DMS53 treated with DMSO at 0.1 percent for 48 hours (cell line): ENCODE measurements around the gene CLDND2.

ENCODE experiments used
- DNase-seq: peaks from one replicate; lab custom pipeline; 2025; ENCODE audit not compliant: unreplicated experiment; lab: John Stamatoyannopoulos, UW

The CLDND2 gene

GRCh38 chr19:51386882-51387520 is 18.2 kb upstream of the CLDND2 start:
- no peak for DNase-seq

- DNase-seq: no peak
These were observed 13.2 kb upstream of the CLDND2 start for GRCh38 chr19:51382004-51382403.

- DNase-seq: no peak
These were observed 11.6 kb upstream of the CLDND2 start for GRCh38 chr19:51380379-51380778.

DNA sequence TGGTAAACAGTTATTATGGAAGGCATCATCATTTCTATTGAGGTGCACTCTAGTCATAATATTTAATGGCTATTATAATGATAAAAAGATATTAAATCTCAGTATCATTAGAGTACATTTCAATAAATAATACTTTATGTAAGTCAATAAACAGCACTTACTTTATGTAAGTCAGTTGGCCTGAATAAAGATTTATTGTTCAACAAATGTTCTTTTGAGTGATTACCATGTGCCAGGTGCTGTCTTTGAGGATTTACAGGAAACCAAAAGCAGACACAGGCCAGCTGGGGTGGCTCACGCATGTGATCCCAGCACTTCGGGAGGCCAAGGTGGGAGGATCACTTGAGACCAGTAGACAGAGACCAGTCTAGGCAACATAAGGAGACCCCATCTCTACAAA is 8.6 kb upstream of the CLDND2 start:
- DNase-seq: no peak

DNA sequence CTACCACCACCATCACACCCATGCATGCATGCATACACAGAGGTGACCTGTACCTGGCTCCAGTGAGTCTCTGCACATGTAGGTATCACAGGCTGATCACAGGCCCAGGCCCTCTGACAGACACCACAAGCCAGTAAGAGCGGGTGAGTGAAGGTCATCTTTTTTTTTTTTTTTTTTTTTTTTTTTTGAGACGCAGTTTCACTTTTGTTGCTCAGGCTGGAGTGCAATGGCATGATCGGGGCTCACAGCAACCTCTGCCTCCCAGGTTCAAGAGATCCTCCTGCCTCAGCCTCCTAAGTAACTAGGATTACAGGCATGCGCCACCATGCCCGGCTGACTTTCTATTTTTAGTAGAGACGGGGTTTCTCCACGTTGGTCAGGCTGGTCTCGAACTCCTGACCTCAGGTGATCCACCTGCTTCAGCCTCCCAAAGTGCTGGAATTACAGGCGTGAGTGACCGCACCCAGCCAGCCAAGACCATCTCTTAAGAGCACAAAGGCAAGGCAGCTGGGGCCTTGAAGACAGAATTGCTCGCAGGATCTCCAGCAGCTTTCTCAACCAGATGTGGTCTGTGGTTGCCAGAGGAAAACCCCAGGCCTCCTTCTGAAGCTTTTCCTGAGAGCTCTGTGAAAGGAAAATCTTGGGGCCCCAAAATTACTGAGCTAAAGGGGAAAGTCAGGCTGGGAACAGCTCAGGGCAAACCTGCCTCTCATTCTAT is 6.9 kb upstream of the CLDND2 start:
- DNase-seq: no peak

DNA sequence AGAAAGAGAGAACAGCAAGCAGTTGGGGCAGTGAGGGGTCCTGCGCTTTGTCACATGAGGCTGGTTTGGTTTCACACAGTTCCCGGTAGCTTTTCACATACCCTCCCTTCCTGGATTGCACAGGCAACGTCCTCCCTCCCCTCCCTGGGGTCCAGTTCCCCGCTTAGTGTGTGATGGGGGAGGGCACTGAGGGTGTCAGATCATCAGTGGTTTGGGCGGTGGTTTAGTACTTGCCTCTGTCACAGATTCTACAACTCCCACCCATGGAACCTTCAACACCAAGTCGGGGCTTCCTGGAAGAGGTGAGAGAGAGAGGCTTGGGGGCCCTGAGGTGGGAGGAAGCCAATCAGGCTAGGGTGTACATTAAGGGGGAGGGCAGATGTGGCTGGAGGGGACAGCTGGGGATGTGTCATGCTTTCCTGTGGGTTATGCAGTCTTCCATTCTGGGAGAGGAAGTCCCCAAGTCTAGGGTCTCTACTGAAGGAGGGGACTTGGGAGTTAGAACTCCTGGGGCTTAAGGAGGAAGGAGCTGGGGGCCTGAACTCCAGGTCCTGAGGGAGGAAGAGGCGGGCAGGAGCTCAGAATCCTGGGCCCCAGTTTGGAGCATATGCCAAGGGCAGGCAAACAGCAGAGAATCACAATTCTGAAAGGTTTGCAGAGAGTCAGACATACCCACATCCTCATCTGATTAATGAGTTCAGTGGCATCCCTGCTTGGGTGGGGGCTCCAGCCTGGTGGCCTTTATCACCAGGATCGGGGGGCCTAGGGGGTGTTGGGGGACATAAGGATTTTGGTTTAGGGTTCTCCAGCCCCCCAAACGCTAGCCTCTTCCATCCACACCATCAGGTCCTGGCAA is 4.1 kb upstream of the CLDND2 start, which contains the start of gene NKG7:
NKG7 (minus strand) TSS at position 6 of the 856 bp plus-strand sequence. CDS start 119 bp downstream, outside the sequence.
- no peak for DNase-seq

GRCh38 chr19:51372021-51372648 is 3.3 kb upstream of the CLDND2 start:
- DNase-seq: no peak

- DNase-seq: no peak
These were observed 2.4 kb upstream of the CLDND2 start for GRCh38 chr19:51371186-51371690.

DNA sequence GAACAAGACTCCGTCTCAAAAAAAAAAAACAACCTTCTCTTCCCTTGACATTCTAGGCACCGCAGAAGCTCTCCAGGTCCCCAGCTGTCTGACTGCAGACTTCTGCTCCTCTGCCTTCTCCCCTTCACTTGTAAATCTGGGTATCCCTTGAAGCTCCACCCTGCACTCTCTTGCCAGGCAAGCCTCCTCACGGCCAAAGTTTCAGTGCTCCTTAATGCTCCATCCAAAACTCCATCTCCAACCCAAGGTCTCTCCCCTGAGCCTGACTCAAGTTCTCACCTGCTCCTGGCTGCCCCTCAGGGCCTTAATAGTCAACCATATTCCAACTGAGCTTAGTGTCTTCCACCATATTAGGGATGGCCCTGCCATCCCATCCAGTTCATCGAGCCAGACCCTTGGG is 1.4 kb upstream of the CLDND2 start:
- DNase-seq: no peak

- no peak for DNase-seq
These were observed 1.0 kb downstream of the CLDND2 start for GRCh38 chr19:51367565-51368365.

DNA sequence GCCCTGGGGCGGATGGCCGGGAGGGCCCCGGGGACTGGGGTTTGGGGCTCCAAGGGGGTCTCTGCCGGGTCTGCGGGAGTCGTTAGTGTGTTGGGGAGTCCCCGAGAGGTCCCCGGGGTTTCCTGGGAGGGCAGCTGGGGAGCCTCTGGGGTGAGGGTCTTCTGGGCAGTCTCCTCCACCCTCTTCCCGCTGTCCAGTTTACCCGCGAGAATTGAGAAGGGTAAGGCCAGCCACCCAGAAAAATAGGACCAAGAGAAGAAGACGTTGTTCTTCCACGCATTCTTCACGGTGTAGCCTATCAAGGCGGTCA is 1.6 kb downstream of the CLDND2 start:
- no peak for DNase-seq

GRCh38 chr19:51366389-51367254 is 2.2 kb downstream of the CLDND2 start:
- DNase-seq: no peak

DNA sequence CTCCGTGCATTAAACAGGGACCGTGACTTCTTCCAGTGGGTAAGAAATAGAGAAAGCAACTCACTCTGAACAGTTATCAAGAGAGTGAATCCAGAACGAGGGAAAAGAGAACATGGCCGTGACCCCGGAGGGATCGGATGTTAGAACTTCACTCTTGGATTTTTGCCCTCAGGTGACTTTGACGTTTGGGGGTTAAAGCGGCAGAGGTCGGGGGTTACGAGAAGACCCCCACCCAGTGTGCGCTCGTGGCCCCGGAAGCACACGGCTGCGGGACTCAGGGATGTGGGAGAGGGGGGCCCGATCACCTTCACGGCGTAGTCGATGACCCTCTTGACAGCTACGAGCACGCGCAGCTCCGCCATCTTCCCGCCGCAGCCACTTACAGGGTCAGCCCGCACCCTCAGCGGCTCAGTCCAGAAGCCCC is 2.8 kb downstream of the CLDND2 start, which contains the start of gene ETFB:
ETFB (minus strand) TSS at position 424 of the 424 bp plus-strand sequence; CDS start at position 362, 62 bp downstream.
- no peak for DNase-seq

DNA sequence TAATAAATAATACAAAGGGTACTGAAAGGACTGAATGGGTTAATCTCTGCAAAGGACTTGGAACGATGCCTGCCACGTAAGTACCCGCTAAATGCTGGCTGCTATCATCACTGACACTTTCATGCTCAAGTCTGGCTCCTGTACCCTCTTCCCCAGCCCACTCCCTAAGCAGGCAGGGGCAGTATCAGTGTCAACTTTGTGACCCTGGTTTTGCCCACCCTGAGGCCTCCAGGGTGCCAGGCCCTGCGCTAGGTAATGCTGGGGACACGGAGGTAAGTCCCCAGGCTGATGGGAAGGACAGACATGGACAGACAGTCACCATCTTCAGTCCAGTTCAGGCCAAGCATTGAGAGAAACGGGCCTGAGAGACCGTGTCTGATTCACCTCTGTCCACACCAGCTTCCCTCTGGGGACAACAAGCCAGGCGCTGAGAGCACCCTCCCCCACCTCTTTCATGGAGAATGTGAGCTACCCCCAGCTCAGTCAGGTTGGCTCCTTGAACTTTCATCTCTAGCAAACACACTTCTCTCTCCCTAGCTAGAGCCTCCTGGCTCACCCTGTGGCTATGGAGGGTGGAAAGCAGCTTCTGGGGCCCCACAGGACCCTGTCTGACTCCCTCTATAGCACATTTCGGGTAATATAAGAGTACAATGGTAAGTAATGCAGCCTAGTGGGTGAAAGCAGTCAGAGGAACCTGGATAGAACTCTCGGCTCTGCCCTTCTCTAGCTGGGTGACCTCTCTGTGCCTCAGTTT is 3.4 kb downstream of the CLDND2 start:
- no peak for DNase-seq

- DNase-seq: no peak
These were observed 4.3 kb downstream of the CLDND2 start for GRCh38 chr19:51364200-51365106.

DNA sequence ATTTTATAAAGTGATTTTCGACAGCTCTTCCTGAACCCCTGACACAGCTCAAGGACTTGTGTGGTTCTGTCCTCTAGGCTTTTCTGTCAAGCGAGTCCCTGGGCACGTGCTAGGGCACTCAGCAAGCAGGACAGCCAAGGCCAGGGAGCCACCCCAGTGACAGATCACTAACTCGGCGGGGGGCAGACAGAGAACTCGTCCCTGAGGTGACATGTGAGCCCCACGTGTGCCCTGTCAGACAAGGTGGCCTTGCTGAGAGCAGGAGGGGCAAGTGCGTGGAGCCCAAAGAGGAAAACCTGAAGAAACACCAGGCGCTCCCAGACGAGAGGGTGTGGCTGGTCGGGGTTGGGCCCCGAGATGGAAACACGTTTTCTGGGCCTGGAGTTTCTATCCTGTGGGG is 7.6 kb downstream of the CLDND2 start:
- no peak for DNase-seq

DNA sequence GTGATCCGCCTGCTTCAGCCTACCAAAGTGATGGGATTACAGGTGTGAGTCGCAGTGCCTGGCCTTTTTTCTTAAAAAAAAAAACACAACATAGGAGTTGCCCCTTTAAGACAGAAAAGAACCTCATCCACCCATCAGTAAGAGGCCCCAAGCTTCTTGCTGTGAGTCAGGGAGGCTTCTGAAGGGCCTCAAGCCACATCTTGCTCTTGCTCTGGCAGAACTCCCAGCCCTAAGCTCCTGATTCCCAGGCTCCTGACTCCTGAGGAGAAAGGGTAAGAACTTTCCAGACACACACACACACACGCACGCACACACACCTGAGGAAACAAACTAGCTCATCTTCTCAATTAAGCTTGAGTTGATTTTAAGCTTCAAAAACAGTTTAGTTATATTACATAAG is 9.5 kb downstream of the CLDND2 start:
- DNase-seq: no peak

DNA sequence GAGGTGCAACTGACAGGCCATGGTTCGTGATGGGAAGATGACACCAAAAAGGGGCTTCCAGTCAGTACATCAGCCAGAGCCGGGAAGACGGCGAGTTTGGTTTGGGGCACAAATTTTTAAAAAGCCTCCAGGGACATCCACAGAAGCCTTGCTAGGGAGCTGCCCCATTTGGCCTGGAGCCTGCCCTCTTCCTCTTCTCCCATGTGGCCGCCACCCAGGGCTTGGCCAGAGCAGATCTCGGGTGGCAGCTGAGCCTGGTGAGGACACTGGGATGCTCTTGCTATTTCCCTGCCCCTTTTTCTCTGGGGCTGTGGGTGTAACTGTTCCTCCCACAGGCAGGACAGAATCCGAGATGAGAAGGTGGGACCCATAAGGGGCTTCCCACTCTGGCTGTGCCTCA is 10.9 kb downstream of the CLDND2 start:
- no peak for DNase-seq
